Ovary (tissue), 3 donors: ENCODE results near the gene MAPT.

Source experiments
- EP300 ChIP-seq: sonication (generic); formaldehyde crosslinking; IDR thresholded peaks from one replicate; pipeline ENCODE4 v1.6.1; 2017; ENCODE audit warnings: antibody characterized with exemption
- POLR2A ChIP-seq: fragments of 450-650 bp; IDR thresholded peaks from one replicate; pipeline ENCODE4 v1.6.1; 2017; ENCODE audit warnings: antibody characterized with exemption, mild to moderate bottlenecking, moderate library complexity
- TF ChIP-seq, protein P1 (sequence below), 3 donors: fragments of 450-650 bp in 2 of 3; fragments of 200-600 bp in 1 of 3; IDR thresholded peaks; one replicate each; pipeline versions ENCODE4 v1.5.1 to v1.8.0; 2016 to 2022; ENCODE audit warnings: antibody characterized with exemption in 3 of 3, mild to moderate bottlenecking in 1 of 3
- donor health status: DM: no; HTN: no; CAD: no.

DNA sequence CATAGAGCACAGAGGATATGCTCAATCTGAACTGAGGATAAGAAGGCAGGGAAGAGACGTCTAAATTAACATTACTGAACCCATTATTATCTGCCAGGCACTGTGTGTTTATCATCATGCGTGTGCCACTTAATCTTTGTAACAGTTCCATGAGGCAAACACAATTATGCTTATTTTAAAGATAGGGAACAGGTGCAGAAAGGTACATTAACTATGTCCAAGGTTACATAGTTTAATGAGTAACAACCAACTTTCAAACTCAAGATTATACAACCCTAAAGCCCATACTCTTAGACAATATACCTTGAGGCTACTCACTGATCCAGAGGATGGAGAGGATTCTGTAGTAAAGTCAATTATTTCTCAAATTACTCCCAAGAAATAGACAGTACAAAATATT is 147.9 kb downstream of the MAPT start:
- TF ChIP-seq EP300 (no peak), POLR2A (no peak)
- TF ChIP-seq, protein P1, sequence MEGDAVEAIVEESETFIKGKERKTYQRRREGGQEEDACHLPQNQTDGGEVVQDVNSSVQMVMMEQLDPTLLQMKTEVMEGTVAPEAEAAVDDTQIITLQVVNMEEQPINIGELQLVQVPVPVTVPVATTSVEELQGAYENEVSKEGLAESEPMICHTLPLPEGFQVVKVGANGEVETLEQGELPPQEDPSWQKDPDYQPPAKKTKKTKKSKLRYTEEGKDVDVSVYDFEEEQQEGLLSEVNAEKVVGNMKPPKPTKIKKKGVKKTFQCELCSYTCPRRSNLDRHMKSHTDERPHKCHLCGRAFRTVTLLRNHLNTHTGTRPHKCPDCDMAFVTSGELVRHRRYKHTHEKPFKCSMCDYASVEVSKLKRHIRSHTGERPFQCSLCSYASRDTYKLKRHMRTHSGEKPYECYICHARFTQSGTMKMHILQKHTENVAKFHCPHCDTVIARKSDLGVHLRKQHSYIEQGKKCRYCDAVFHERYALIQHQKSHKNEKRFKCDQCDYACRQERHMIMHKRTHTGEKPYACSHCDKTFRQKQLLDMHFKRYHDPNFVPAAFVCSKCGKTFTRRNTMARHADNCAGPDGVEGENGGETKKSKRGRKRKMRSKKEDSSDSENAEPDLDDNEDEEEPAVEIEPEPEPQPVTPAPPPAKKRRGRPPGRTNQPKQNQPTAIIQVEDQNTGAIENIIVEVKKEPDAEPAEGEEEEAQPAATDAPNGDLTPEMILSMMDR (IDR thresholded peaks at IDR 0.05), result no peak
